Heart left ventricle (tissue), 13 donors: ENCODE data around the gene FAF1.

Source experiments
- CTCF ChIP-seq, 12 donors: fragments of 200-600 bp; sonication (generic) in 4 of 12; IDR thresholded peaks; one replicate each; pipeline versions ENCODE4 v1.5.0 to v1.8.0; 2018 to 2022; ENCODE audit warnings: antibody characterized with exemption in 12 of 12, mild to moderate bottlenecking in 5 of 12
- POLR2A ChIP-seq, 2 donors: fragments of 450-650 bp; IDR thresholded peaks; one replicate each; pipeline ENCODE4 v1.6.1; 2017; ENCODE audit warnings: antibody characterized with exemption in 2 of 2, mild to moderate bottlenecking in 2 of 2, moderate library complexity in 2 of 2
- donor health status: ischemic (EF 13 %, LVEDD 7.1; RV severe dilation, severe dysfunction).
- donor health status: DM: no; HTN: yes; CAD: no.
- donor health status: DM: no; HTN: no; CAD: no.
- donor health status: ischemic (EF 25% LVEDD 6.9; RV normal size, moderate dysfunction).
- donor health status: ischemic (EF 25% LVEDD 5.7; RV mildly dilated, moderate dysfunction).
- donor health status: ischemic (EF 35%, LVEDD 5.7; RV mildly dilated, moderate dysfunction).
- donor health status: nonischemic (EF 11% LVEDD 7.7; RV severe dilation, severe dysfunction).
- donor health status: DM: yes; HTN: yes; CAD: no.
- donor health status: PGD.
- donor health status: ischemic (EF 29% LVEDD 5.4; RV normal size, mild dysfunction).
- donor health status: nonischemic (EF 23%, LVEDD 6.1; RV moderate dilation, normal function).

GRCh38 chr1:50831300-50832061 is 128.6 kb downstream of the FAF1 start:
- TF ChIP-seq POLR2A (IDR thresholded peaks at IDR 0.05) (no peak), CTCF (IDR thresholded peaks at IDR 0.05) (no peak)
